Inflammatory macrophage treated with lipopolysaccharide for 4 hours (primary cell): ENCODE measurements around the gene TRPV5.

Experiments
- DNase-seq: peaks from one replicate; pipeline ENCODE4 v3.0.0-alpha.2; 2020

Gene TRPV5

DNA sequence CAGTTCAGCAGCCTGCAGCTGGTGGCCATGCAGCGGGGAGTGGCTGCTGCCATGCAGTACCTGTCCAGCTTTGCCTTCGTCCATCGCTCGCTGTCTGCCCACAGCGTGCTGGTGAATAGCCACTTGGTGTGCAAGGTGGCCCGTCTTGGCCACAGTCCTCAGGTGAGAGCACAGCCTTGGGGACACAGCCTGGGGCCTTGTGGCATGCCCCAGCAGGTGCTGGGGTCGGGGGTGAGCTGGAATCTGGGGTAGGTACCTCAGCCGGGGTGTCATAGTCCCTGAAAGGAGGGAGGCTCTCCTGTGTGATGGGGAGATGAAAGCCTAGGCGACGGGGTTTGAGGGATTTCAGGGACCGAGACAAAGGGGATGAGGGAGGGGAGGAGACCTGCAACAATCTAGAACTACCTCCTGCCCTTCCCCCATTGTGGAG, 64.5 kb downstream of the TRPV5 start:
- DNase-seq, result no peak

DNA sequence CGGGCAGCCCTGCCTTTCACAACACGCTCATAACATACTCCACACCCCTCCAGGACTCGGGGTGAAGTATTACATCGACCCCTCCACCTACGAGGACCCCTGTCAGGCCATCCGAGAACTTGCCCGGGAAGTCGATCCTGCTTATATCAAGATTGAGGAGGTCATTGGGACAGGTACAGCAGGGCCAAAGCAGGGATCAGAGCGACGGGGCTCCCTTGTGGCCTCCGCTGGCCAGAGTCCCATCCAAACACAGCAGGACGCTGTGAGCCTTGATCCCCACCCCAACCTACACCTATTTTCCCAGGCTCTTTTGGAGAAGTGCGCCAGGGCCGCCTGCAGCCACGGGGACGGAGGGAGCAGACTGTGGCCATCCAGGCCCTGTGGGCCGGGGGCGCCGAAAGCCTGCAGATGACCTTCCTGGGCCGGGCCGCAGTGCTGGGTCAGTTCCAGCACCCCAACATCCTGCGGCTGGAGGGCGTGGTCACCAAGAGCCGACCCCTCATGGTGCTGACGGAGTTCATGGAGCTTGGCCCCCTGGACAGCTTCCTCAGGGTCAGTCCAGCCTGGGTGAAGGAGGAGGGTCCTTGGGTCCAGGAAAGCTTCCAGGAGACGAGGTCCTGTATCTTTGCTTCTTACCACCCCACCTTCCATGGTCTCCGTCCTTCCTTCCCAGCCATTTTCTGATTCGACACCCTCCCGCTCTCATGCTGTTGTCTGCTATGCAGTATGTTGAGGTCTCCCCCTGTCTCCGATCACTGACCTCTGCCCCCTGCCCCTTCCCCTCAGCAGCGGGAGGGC, 65.2 kb downstream of the TRPV5 start:
- no peak for DNase-seq

DNA sequence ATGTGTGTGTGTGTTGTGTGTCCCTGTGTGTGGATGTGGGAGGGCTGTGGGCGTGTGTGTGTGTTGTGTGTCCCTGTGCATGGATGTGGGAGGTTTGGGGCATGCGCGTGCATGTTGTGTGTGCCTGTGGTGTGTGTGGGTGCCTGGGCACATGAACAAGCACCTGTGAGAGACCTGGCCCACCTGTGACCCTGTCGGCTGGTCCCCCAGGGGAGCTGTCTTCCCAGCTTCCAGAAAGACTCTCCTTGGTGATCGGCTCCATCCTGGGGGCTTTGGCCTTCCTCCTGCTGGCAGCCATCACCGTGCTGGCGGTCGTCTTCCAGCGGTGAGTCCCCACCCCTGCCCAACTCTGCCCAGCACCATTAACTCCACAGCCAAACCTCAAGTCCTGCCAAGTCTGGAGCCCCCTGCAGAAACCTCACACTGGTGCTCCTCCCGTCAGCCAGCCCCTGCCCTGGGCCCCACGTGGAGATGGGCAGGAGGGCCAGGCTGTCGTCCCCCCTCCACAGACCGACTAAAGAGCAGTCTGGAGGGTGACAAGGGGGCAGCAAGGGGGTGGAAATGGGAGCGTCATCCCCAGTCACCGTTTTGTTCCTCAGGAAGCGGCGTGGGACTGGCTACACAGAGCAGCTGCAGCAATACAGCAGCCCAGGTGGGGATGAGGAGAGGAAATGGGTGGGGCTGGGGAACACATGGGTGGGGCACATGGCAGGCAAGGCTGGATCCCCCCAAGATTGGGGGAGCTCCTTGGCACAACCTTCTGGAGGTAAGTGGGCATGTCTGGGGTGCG, 66.0 kb downstream of the TRPV5 start:
- DNase-seq, result no peak

DNA sequence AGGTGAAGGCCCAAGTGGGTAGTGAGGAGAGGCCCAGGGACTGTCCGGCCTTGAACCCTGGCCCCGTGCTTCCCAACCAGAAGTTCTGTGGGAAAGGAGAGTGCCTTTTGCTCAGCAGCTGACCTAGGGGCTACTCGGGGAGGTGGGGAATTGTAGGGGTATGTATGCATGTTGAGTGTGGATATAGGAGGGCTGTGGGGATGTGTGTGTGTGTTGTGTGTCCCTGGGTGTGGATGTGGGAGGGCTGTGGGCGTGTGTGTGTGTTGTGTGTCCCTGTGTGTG, 66.5 kb downstream of the TRPV5 start:
- no peak for DNase-seq

DNA sequence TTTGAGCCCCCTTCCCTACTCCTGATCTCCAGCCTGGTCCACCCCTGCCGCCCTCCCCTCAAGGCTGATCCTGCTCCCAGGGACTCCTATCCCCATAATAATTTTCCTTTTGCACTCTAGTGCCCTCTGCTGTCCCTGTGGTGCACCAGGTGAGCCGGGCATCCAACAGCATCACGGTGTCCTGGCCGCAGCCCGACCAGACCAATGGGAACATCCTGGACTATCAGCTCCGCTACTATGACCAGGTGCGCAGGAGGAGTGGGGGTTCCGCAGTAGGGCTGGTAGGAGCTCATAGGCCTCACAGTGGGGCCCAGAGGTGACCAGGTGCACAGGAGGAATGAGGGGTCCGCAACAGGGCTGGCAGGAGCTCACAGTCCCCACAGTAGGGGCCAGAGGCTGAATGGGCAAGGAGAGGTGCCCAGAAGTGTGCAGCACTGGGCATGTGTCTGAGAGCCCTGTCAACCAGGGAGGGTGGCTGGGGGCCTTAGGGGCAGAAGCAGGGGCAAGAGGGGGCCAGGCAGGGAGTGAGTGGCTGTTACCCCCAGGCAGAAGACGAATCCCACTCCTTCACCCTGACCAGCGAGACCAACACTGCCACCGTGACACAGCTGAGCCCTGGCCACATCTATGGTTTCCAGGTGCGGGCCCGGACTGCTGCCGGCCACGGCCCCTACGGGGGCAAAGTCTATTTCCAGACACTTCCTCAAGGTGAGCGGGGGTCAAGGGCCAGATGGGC, 67.0 kb downstream of the TRPV5 start:
- no peak for DNase-seq

DNA sequence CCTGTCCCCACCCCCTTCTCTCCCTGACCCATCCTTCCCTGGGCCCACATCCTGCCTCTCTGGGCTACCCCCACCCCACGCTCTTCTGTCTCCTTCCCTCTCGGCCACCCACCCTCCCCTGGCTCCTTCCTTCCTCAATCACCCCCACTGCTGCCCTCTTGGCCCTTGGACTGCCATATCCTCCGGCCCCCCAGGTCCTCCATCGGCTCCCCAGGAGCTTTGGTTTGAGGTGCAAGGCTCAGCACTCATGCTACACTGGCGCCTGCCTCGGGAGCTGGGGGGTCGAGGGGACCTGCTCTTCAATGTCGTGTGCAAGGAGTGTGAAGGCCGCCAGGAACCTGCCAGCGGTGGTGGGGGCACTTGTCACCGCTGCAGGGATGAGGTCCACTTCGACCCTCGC, 67.8 kb downstream of the TRPV5 start:
- DNase-seq, result no peak

DNA sequence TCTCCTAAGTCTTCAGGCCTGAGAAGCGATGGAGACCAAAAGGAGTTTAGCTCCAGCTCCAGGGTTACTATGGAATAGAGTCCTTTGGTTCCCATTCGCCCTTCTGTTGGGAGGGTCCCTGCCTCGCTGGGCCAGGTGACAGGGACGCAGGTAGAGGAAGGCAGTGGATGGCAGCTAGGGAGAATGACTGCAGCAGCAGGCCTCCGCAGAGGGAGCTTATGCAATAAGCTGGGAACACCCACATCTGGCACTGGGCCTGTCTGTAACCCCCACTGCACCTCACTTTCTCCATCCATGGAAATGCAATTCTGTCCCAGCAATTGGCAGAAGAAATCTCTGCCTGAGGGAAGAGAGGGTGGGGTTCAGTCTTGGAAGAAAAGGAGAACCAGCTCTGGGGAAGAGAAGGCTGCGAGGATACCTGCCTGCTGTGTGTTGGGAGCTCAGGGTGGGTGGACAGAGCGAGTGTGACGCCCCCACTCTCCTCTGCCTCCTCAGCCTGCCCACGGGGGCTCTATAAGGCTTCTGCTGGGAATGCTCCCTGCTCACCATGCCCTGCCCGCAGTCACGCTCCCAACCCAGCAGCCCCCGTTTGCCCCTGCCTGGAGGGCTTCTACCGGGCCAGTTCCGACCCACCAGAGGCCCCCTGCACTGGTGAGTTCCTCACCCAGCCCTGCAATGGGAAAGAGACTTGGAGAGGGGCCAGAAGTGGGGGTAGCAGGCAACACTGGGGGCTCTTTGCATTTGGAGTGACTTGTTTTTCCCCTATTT, 68.4 kb downstream of the TRPV5 start:
- no peak for DNase-seq

DNA sequence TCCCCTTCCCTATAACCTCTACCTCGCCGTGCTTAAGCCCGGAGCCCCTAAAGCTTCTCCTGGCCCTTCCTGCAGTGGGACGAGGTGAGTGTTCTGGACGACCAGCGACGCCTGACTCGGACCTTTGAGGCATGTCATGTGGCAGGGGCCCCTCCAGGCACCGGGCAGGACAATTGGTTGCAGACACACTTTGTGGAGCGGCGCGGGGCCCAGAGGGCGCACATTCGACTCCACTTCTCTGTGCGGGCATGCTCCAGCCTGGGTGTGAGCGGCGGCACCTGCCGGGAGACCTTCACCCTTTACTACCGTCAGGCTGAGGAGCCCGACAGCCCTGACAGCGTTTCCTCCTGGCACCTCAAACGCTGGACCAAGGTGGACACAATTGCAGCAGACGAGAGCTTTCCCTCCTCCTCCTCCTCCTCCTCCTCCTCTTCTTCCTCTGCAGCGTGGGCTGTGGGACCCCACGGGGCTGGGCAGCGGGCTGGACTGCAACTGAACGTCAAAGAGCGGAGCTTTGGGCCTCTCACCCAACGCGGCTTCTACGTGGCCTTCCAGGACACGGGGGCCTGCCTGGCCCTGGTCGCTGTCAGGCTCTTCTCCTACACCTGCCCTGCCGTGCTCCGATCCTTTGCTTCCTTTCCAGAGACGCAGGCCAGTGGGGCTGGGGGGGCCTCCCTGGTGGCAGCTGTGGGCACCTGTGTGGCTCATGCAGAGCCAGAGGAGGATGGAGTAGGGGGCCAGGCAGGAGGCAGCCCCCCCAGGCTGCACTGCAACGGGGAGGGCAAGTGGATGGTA, 69.5 kb downstream of the TRPV5 start:
- no peak for DNase-seq

DNA sequence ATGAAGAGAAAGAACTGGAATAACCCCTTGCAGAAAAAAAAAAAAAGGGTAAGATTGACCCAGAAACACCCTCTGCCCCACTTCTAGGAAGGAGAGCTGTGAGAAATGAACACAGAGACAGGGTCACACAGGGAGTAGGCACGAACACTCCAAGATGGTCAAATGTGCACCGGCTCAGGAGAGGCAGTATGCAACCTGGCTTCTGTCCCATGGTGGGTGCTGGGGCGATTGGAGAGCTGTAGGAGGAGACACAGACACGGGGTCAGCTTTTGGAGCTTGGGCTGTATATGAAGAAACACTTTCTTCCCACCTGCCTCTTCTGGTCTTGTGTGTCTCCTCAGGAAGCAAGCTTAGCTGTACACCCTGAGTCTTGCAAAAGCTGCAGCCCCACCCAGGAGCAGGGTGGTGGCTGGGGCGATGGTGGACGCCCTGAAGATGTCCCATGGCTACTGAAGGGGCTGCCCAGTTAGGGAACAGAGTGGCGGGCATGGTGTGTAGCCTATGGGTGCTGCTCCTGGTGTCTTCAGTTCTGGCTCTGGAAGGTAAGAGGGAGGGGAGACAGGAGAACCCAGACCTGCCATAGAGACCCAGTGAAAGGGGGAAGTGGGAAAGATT, 70.7 kb downstream of the TRPV5 start:
- no peak for DNase-seq

DNA sequence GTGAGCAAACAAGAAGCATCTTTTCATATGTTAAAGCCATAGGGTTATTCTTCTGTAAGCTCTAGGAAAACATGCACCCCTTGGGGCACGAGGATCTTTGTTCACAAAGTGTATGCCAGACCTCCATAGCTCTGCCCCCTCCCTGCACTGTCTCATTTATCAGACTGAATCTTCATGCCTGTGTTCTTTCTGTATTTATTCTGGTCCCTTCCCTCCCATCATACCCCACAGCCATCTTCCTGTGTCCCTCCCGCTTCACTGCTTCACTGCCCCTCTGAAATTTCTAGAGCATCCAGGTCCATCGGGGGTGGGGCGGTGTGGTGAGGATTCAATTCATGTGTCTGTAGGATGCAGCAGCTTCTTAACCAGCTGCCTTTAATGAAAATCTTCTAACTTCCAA, 71.2 kb downstream of the TRPV5 start:
- DNase-seq, result no peak

DNA sequence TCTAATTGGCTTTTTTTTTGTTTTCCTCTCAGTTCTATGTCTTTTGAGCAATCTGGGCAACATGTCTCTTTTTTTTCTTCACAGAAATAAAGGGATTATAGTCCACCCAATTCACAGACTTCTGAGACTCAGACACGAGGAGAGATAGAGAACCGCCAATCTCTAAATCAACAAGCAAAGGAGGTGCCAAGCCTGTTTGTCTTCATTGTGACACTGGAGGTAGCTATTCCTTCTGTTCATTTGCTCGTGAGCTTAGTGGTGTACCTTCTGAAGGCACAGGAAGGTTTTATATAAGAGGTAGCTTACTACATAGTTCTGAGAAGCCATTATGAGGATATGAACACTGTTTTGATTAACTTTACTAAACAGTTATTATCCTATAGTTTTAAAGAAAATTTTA, 72.6 kb downstream of the TRPV5 start:
- DNase-seq, result no peak

DNA sequence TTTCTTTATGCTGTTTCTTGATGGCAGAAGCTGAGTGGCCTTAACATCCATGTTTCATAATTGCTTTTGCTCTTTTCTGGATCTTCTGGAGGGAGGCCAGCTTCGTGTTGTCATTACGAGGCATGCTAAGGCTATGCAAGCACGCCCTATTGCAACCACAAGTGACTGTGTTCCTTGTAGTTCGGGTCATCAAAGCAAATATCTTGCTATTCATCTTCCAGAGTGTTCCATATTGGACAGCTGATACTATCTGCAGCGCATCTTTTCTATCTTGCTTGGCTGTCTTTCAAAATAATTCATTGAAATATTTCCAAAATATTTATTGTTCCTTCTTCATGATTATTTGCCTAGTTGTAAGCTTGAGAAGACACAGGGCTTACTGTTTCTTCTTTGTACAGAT, 73.7 kb downstream of the TRPV5 start:
- DNase-seq, result peak; percentile 4

DNA sequence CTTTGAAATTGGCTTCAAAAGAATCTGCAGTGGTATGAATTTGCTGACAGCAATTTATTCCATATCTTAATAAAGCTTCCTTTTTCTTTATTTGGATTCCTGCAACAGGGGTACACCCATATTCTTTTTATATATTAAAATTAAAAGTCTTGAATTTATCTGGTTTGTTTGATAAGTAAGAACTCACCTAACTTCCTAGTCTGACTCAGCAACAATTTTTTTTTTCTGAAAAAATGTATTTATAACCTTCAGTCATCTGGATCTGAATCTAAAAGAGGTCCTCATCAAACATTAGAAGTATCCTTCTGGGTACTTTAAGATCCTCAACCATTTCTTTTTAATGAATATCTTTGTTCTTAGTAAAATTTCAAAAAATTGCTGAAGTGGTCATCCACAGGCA, 74.1 kb downstream of the TRPV5 start:
- DNase-seq, result no peak
